HUES64 (cell line): ENCODE data around the gene EGLN1.
"Not testable (repeated sequence)": the region's sequence is repeated elsewhere in the genome, so short reads cannot be mapped to it uniquely, and the experiment has no call there.

ENCODE experiments used
- H3K27ac ChIP-seq: 2 replicates; pipeline ENCODE4 v1.7.0; 2013; ENCODE audit warnings: low read depth, low read length, inconsistent platforms
- H3K27me3 ChIP-seq: 2 replicates; pipeline ENCODE4 v1.6.1; 2013; ENCODE audit warnings: mild to moderate bottlenecking, low read length; ENCODE audit not compliant: insufficient read depth
- H3K36me3 ChIP-seq: 2 replicates; pipeline ENCODE4 v1.6.1; 2013; ENCODE audit warnings: mild to moderate bottlenecking, low read length; ENCODE audit not compliant: insufficient read depth
- H3K4me1 ChIP-seq: 2 replicates; pipeline ENCODE4 v1.6.1; 2013; ENCODE audit warnings: mild to moderate bottlenecking, low read length, moderate library complexity; ENCODE audit not compliant: insufficient read depth
- H3K4me3 ChIP-seq: 2 replicates; pipeline ENCODE4 v1.5.1; 2013; ENCODE audit warnings: mild to moderate bottlenecking, low read length, moderate library complexity
- H3K9ac ChIP-seq: 2 replicates; pipeline ENCODE4 v1.6.1; 2013; ENCODE audit warnings: mild to moderate bottlenecking, low read depth, low read length
- H3K9me3 ChIP-seq: 2 replicates; pipeline ENCODE4 v1.6.1; 2013; ENCODE audit warnings: low read depth, low read length; ENCODE audit not compliant: insufficient read depth
- WGBS: fragments of 150-250, 120-280 bp; methylation state at CpG from one replicate; pipeline ENCODE4 v1.1.7; 2013; ENCODE audit warnings: missing lambda C conversion rate; 5-methylcytosine and 5-hydroxymethylcytosine counted together

EGLN1 gene

GRCh38 chr1:231359113-231359512 is 63.0 kb downstream of the EGLN1 start:
- 96% methylated on average over 6 of the region's 6 CpGs for WGBS
- no peak overlapping the region for H3K27ac ChIP-seq
- no peaks in the 10 kb centered on the region for H3K9me3 ChIP-seq
- no peaks in the 10 kb centered on the region for H3K4me1 ChIP-seq
- no peak overlapping the region for H3K4me3 ChIP-seq
- H3K36me3 ChIP-seq, result peaks cover 3% of the 10 kb centered on the region; the same call in 1 of the 2 replicates
- H3K27me3 ChIP-seq, result no peaks in the 10 kb centered on the region
- no peak overlapping the region for H3K9ac ChIP-seq

GRCh38 chr1:231357831-231358354 is 64.2 kb downstream of the EGLN1 start:
- 60% methylated on average over 4 of the region's 4 CpGs for WGBS
- Histone ChIP-seq H3K36me3 (peaks cover 14% of the 10 kb centered on the region), H3K27ac (no peak overlapping the region), H3K4me3 (no peak overlapping the region), H3K4me1 (no peaks in the 10 kb centered on the region), H3K9me3 (no peaks in the 10 kb centered on the region), H3K27me3 (no peaks in the 10 kb centered on the region), H3K9ac (no peak overlapping the region)

- peaks cover 20% of the 10 kb centered on the region for H3K36me3 ChIP-seq
- no peak overlapping the region for H3K9ac ChIP-seq
- H3K4me1 ChIP-seq, result no peaks in the 10 kb centered on the region
- no peak overlapping the region for H3K27ac ChIP-seq
- H3K9me3 ChIP-seq, result no peaks in the 10 kb centered on the region
- H3K4me3 ChIP-seq, result no peak overlapping the region
- no peaks in the 10 kb centered on the region for H3K27me3 ChIP-seq
- 92% methylated on average over 9 of the region's 10 CpGs for WGBS
These were observed 64.8 kb downstream of the EGLN1 start for GRCh38 chr1:231357187-231357772.

DNA sequence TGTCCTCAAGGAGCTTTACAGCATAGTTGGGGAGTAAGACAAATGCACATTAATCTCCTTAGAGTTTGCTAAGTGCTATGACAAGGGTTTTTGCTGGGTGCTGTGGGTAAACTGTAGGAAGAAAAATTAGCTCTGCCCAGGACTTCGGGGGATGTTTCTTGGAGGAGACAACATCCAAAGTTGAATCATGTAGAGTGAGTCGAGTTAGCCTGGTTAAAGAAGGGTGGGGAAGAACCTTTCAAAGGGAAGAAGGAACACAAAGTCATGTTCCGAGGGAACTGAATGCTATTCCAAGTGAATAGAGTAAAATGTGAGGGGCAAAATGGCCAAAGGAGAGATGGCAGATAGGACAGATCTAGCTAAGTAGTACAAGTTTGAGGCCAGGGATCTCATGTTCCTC is 66.9 kb downstream of the EGLN1 start:
- Histone ChIP-seq H3K4me1 (no peaks in the 10 kb centered on the region), H3K27me3 (no peaks in the 10 kb centered on the region), H3K4me3 (no peak overlapping the region), H3K27ac (no peak overlapping the region), H3K9me3 (no peaks in the 10 kb centered on the region), H3K36me3 (peaks cover 41% of the 10 kb centered on the region), H3K9ac (no peak overlapping the region)
- WGBS, result 88% methylated on average over 3 of the region's 3 CpGs

DNA sequence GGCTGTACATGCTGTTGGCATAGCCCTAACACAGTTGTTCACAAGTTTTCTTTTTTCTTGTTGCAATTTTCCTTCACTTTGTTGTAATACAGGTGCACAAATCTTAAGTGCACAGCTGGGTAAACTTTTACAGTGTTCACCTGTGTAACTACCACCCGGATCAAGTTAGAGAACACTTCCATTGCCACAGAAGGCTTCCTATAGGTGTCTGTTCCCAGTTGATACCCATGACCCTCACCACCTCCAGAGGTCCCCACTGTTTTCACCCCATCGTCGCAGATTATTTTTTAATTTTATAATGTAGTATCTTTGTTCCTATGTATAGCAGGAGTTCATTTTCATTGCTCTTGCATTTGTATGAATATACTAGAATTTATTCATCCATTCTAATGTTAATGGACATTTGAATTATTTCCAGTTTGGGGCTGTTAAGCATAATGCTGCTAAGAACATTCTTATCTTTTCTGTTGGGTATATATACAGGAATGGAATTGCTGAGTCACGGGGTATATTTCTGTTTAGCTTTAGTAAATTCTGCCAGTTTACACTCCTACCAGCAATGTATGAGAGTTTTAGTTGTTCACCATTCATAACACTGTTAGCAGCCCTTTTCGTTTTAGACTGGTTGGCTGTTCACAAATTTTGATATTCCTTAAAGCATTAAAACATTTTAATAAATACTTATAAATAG is 67.6 kb downstream of the EGLN1 start:
- no peaks in the 10 kb centered on the region for H3K27me3 ChIP-seq
- no peaks in the 10 kb centered on the region for H3K9me3 ChIP-seq
- H3K4me1 ChIP-seq, result no peaks in the 10 kb centered on the region
- no peak overlapping the region for H3K9ac ChIP-seq
- H3K4me3 ChIP-seq, result no peak overlapping the region
- H3K27ac ChIP-seq, result no peak overlapping the region
- H3K36me3 ChIP-seq, result peaks cover 48% of the 10 kb centered on the region
- 97% methylated on average over 2 of the region's 5 CpGs for WGBS

GRCh38 chr1:231353086-231353485 is 69.0 kb downstream of the EGLN1 start:
- Histone ChIP-seq H3K27ac (no peak overlapping the region), H3K27me3 (no peaks in the 10 kb centered on the region), H3K9ac (no peak overlapping the region), H3K4me3 (no peak overlapping the region), H3K4me1 (no peaks in the 10 kb centered on the region), H3K9me3 (no peaks in the 10 kb centered on the region), H3K36me3 (peaks cover 62% of the 10 kb centered on the region)
- WGBS, result 100% methylated on average over 2 of the region's 2 CpGs

DNA sequence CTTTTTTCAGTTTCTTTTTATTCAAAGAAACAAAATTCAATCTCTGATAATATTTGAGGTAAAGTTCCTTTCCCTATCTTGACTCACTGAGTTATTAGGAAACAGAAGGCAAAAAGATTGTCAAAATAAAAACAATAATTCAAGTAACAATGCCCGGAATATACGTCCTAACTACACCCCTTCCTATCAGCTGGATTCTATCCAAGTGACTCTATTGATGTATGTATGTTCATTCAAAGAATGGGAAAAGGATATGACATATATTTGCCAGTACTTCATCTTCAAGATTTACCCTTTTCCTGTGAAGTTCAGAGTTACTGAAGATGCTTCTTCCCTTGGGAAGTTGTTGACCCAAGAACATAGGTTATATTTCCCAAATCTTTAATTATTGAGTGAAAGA is 70.3 kb downstream of the EGLN1 start:
- Histone ChIP-seq H3K4me3 (no peak overlapping the region), H3K4me1 (no peaks in the 10 kb centered on the region), H3K36me3 (peaks cover 72% of the 10 kb centered on the region), H3K9me3 (no peaks in the 10 kb centered on the region), H3K27me3 (no peaks in the 10 kb centered on the region), H3K9ac (no peak overlapping the region), H3K27ac (no peak overlapping the region)
- WGBS, result 100% methylated on average over 1 of the region's 2 CpGs

DNA sequence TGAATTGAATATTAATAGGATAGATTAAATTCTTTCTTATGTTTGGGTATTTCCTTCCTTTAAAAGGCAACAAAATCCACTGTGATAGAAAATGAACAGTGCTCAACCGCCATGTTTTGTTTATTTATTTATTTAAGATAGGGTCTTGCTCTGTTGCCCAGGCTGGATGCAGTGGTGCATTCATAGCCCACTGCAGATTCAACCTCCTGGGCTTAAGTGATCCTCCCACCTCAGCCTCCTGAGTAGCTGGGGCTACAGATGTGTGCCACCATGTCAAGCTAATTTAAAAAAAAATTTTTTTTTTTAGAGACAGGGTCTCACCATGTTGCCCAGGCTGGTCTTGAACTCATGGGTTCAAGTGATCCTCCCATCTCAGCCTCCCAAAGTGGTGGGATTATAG is 73.2 kb downstream of the EGLN1 start:
- H3K27me3 ChIP-seq, H3K4me1 ChIP-seq, H3K9me3 ChIP-seq, H3K9ac ChIP-seq, H3K4me3 ChIP-seq, H3K27ac ChIP-seq: not testable (repeated sequence)
- H3K36me3 ChIP-seq, result peaks cover 77% of the 10 kb centered on the region
- 89% methylated on average over 1 of the region's 1 CpG for WGBS

GRCh38 chr1:231348442-231348841 is 73.6 kb downstream of the EGLN1 start:
- Histone ChIP-seq H3K9ac (no peak overlapping the region), H3K27me3 (no peaks in the 10 kb centered on the region), H3K27ac (no peak overlapping the region), H3K36me3 (peaks cover 78% of the 10 kb centered on the region), H3K9me3 (no peaks in the 10 kb centered on the region), H3K4me3 (no peak overlapping the region), H3K4me1 (no peaks in the 10 kb centered on the region)
- WGBS, result 96% methylated on average over 3 of the region's 4 CpGs

GRCh38 chr1:231347961-231348360 is 74.1 kb downstream of the EGLN1 start:
- Histone ChIP-seq H3K9ac (no peak overlapping the region), H3K4me1 (no peaks in the 10 kb centered on the region), H3K9me3 (no peaks in the 10 kb centered on the region), H3K36me3 (peaks cover 78% of the 10 kb centered on the region), H3K27me3 (no peaks in the 10 kb centered on the region), H3K27ac (no peak overlapping the region), H3K4me3 (no peak overlapping the region)
- WGBS, result 96% methylated on average over 4 of the region's 4 CpGs

DNA sequence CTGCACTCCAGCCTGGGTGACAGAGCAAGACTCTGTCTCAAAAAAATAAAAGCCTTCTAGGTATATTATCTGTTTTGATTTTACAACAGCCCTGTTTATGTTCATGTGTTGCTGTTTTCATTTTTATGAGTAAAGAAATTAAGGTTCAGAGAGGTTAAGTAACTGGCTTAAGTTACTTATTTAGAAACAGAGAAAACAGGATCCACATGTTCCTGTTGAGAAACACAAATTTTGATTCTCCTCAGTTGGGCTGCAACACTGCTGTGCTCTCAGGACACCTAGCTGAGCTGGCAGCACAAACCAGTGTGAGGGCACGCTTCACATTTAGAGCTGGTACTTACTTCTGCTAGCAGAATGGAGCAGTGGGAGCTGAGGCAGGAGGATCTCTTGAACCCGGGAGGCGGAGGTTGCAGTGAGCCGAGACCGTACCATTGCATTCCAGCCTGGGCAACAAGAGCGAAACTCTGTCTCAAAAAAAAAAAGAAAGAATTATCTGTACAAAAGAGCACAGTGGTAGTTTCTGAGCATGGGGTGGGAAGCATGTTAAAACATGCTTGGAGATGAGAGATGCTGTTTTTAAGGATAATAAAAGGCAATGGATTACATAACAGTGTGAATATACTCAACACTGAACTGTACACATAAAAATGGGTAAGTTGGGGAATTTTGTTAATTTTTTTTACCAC is 81.6 kb downstream of the EGLN1 start:
- WGBS, result 97% methylated on average over 6 of the region's 6 CpGs
- no peaks in the 10 kb centered on the region for H3K27me3 ChIP-seq
- no peak overlapping the region for H3K9ac ChIP-seq
- H3K4me3 ChIP-seq, result no peak overlapping the region
- H3K9me3 ChIP-seq, result no peaks in the 10 kb centered on the region
- no peak overlapping the region for H3K27ac ChIP-seq
- H3K4me1 ChIP-seq, result peaks cover 20% of the 10 kb centered on the region; the same call in 1 of the 2 replicates
- peaks cover 36% of the 10 kb centered on the region for H3K36me3 ChIP-seq
